OCI-LY1 (cell line): ENCODE data around the gene SLC16A6.
A peak's percentile ranks its signal among the peaks of the same experiment; 100 is the strongest.
"Not testable (repeated sequence)": the region's sequence is repeated elsewhere in the genome, so short reads cannot be mapped to it uniquely, and the experiment has no call there.

Experiments used
- H2AFZ ChIP-seq: fragments of 200-600 bp; sonication (generic), shearing (Covaris generic); 2 replicates; pipeline ENCODE4 v1.6.0; 2014; ENCODE audit warnings: antibody characterized with exemption, mild to moderate bottlenecking, low read length
- H3F3A ChIP-seq: fragments of 200-600 bp; sonication (generic), shearing (Covaris generic); 2 replicates; pipeline ENCODE4 v1.6.0; 2014; ENCODE audit warnings: mild to moderate bottlenecking, antibody characterized with exemption, low read length, moderate library complexity; ENCODE audit not compliant: insufficient read depth
- H3K27ac ChIP-seq: fragments of 200-600 bp; sonication (generic); 2 replicates; pipeline ENCODE4 v1.5.1; 2014; ENCODE audit warnings: low read length, mixed run types, mild to moderate bottlenecking, low read depth; ENCODE audit not compliant: poor library complexity, severe bottlenecking
- H3K27me3 ChIP-seq: fragments of 200-600 bp; sonication (generic); 2 replicates; pipeline ENCODE4 v1.6.0; 2014; ENCODE audit warnings: antibody characterized with exemption, mild to moderate bottlenecking, low read length, moderate library complexity; ENCODE audit not compliant: insufficient read depth
- H3K36me3 ChIP-seq: fragments of 200-600 bp; sonication (generic); 2 replicates; pipeline ENCODE4 v1.6.1; 2014; ENCODE audit warnings: mild to moderate bottlenecking, antibody characterized with exemption, low read length, moderate library complexity, mixed read lengths; ENCODE audit not compliant: insufficient read depth
- H3K4me1 ChIP-seq: fragments of 200-600 bp; sonication (generic); 2 replicates; pipeline ENCODE4 v1.5.1; 2014; ENCODE audit warnings: mild to moderate bottlenecking, low read length, moderate library complexity; ENCODE audit not compliant: insufficient read depth, severe bottlenecking
- H3K4me2 ChIP-seq: fragments of 200-600 bp; sonication (generic), shearing (Covaris generic); 2 replicates; pipeline ENCODE4 v1.6.1; 2014; ENCODE audit warnings: low read length
- H3K4me3 ChIP-seq: fragments of 200-600 bp; sonication (generic); 2 replicates; pipeline ENCODE4 v1.5.1; 2014; ENCODE audit warnings: low read length, low read depth, mild to moderate bottlenecking, mixed read lengths; ENCODE audit not compliant: poor library complexity, severe bottlenecking
- H3K79me2 ChIP-seq: fragments of 200-600 bp; shearing (Covaris generic); 2 replicates; pipeline ENCODE4 v1.6.1; 2016; ENCODE audit warnings: mixed run types, low read length, mixed read lengths; ENCODE audit not compliant: insufficient read depth
- H3K9ac ChIP-seq: fragments of 200-600 bp; sonication (generic), shearing (Covaris generic); 2 replicates; pipeline ENCODE4 v1.6.1; 2014; ENCODE audit warnings: mild to moderate bottlenecking, low read length, mixed read lengths
- H3K9me2 ChIP-seq: fragments of 200-600 bp; sonication (generic), shearing (Covaris generic); 2 replicates; pipeline ENCODE4 v1.6.1; 2014; ENCODE audit warnings: low read depth, mild to moderate bottlenecking, low read length, mixed read lengths
- H3K9me3 ChIP-seq: fragments of 200-600 bp; shearing (Covaris generic); 2 replicates; pipeline ENCODE4 v1.6.1; 2014; ENCODE audit warnings: low read length, mixed read lengths
- H4K20me1 ChIP-seq: fragments of 200-600 bp; sonication (generic), shearing (Covaris generic); 2 replicates; pipeline ENCODE4 v1.6.0; 2016; ENCODE audit warnings: mild to moderate bottlenecking, low read length; ENCODE audit not compliant: insufficient read depth
- EZH2 ChIP-seq: fragments of 200-600 bp; sonication (generic), shearing (Covaris generic); IDR thresholded peaks from 2 replicates; pipeline ENCODE4 v1.8.0; 2017; ENCODE audit warnings: borderline replicate concordance, mixed run types, mild to moderate bottlenecking, antibody characterized with exemption, low read length, moderate library complexity, mixed read lengths
- TF ChIP-seq, protein P1 (sequence below): fragments of 200-600 bp; sonication (generic), shearing (Covaris generic); IDR thresholded peaks from 2 replicates; pipeline ENCODE4 v1.5.1; 2017; ENCODE audit warnings: mild to moderate bottlenecking, antibody characterized with exemption, low read length, moderate library complexity, mixed read lengths

Gene SLC16A6

DNA sequence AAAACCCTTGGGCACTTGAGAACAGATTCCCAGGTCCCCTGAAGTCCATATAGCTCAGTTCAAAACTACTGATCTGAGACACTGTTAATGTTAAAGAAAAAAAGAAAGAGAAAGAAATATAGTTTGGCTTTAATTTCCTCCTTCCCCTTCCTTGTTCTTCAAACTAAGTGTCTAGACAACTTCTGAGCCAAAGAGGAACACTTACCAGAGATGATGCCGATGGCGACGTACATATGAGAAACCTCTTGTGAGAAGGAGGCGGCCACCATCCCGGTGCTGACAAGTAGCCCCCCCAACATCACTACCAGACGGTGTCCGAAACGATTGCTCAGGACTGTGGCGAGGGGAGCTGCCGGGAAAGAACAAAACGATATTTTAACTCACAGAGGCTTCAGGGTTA is 17.2 kb downstream of the SLC16A6 start:
- Histone ChIP-seq H3K9me3 (no peaks in the 10 kb centered on the region), H3K27me3 (no peaks in the 10 kb centered on the region), H3K79me2 (peaks cover 9% of the 10 kb centered on the region), H3K36me3 (peaks cover 93% of the 10 kb centered on the region), H3K27ac (no peak overlapping the region), H4K20me1 (no peaks in the 10 kb centered on the region), H3K4me2 (no peak overlapping the region), H3K9me2 (no peaks in the 10 kb centered on the region), H3K9ac (no peak overlapping the region), H3F3A (no peaks in the 10 kb centered on the region), H3K4me3 (no peak overlapping the region), H3K4me1 (no peaks in the 10 kb centered on the region), H2AFZ (no peak overlapping the region)
- TF ChIP-seq, protein P1, sequence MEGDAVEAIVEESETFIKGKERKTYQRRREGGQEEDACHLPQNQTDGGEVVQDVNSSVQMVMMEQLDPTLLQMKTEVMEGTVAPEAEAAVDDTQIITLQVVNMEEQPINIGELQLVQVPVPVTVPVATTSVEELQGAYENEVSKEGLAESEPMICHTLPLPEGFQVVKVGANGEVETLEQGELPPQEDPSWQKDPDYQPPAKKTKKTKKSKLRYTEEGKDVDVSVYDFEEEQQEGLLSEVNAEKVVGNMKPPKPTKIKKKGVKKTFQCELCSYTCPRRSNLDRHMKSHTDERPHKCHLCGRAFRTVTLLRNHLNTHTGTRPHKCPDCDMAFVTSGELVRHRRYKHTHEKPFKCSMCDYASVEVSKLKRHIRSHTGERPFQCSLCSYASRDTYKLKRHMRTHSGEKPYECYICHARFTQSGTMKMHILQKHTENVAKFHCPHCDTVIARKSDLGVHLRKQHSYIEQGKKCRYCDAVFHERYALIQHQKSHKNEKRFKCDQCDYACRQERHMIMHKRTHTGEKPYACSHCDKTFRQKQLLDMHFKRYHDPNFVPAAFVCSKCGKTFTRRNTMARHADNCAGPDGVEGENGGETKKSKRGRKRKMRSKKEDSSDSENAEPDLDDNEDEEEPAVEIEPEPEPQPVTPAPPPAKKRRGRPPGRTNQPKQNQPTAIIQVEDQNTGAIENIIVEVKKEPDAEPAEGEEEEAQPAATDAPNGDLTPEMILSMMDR: no peak
- no peak for TF ChIP-seq EZH2

DNA sequence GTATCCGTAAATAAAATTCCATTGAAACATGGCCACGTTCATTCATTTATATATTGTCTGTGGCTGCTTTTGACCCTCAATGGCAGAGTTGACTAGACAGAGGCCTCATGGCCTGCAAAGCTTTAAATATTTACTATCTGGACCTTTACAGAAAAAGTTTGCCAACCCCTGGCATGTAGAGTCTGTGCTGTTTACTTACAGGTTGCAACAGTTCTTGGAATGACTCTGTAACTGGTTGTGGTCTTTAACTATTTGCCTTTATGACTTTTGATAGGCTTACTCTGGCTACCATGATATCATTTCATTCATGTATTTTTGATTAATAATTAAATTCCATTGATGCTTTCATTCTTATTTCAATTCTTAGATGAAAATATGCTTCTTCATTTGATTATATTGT is 25.1 kb downstream of the SLC16A6 start:
- not testable (repeated sequence) for H3K79me2 ChIP-seq, H2AFZ ChIP-seq, H3K27ac ChIP-seq, H3K9ac ChIP-seq, H3F3A ChIP-seq, H3K27me3 ChIP-seq, H3K9me3 ChIP-seq, H3K9me2 ChIP-seq, H4K20me1 ChIP-seq, H3K4me3 ChIP-seq, H3K4me2 ChIP-seq
- H3K4me1 ChIP-seq: peaks cover 15% of the 10 kb centered on the region
- peaks cover 49% of the 10 kb centered on the region for H3K36me3 ChIP-seq

DNA sequence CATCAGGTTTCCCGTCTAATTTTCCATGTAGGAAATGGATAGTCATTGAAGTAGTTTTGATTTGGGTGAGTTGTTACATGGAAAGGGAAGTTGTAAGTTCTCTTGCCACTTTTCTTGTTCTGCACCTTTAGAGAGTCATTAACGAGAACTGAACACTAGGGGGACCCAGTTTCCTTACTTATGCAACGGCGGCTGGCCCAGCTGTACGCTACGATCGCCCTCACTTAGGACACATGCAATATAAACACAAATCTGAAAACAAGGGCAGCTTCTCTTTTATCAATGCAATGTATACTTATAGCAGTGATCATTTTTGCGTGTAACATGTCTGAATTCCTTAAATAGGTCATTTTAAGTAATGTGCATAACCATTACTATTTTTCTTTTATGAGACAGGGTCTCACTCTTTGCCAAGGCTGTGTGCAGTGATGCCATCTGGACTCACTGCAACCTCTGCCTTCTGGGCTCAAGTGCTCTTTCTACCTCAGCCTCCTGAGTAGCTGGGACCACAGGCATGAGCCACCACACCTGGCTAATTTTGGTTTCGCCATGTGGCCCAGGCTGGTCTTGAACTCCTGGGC is 27.7 kb downstream of the SLC16A6 start:
- Histone ChIP-seq H3K4me1 (peaks cover 41% of the 10 kb centered on the region), H3K27ac (peak overlapping the region; percentile 77), H3K9ac (peak overlapping the region; percentile 9; the same call in 1 of the 2 replicates), H3K36me3 (peaks cover 30% of the 10 kb centered on the region), H3K4me2 (peak overlapping the region; percentile 53; the same call in 1 of the 2 replicates)
- TF ChIP-seq, protein P1: peak; percentile 70
- H3K79me2 ChIP-seq, H3K9me2 ChIP-seq, H4K20me1 ChIP-seq, H3K9me3 ChIP-seq, H3K27me3 ChIP-seq, H2AFZ ChIP-seq, H3K4me3 ChIP-seq, H3F3A ChIP-seq: not testable (repeated sequence)

DNA sequence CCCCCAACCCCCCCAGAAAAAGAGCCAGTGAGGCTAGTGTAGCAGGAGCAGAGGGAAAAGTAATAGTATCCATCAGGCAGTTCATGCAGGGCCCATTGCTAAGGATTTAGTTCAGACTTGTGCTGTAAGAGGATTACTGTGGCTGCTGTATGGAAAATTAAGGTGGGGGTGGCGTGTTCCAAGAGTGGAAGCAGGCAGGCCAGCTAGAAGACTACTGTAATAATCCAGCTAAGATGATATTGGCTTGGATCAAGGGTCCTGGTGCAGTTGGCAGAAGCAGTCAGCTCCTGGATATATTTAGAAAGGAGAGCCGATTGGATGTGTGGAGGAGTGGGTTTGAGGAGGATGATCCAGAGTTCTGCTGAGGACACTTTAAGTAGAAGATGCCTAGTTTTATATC is 28.5 kb downstream of the SLC16A6 start:
- not testable (repeated sequence) for H3K9ac ChIP-seq, H3K4me2 ChIP-seq, H4K20me1 ChIP-seq, H3K9me2 ChIP-seq, H3K9me3 ChIP-seq, H3K4me3 ChIP-seq, H3K79me2 ChIP-seq, H2AFZ ChIP-seq, H3K27me3 ChIP-seq
- Histone ChIP-seq H3F3A (peaks cover 12% of the 10 kb centered on the region; the same call in 1 of the 2 replicates), H3K4me1 (peaks cover 44% of the 10 kb centered on the region), H3K27ac (peak overlapping the region; percentile 65), H3K36me3 (peaks cover 28% of the 10 kb centered on the region)
